A549 (cell line): ENCODE results near the gene ABCC1.

Source experiments
- CEBPB ChIP-seq, 2 experiments: fragments of >200 bp in 1 of 2; sonication (Bioruptor Twin) in 1 of 2; formaldehyde crosslinking in 1 of 2; IDR thresholded peaks; 2 replicates each; pipeline ENCODE4 v1.6.1; 2012 to 2016
- CHD4 ChIP-seq: fragments of 200-600 bp; sonication (generic); IDR thresholded peaks from 2 replicates; pipeline ENCODE4 v1.6.1; 2016; ENCODE audit warnings: antibody characterized with exemption, mild to moderate bottlenecking, borderline replicate concordance
- KDM5A ChIP-seq: fragments of 200-600 bp; sonication (generic); IDR thresholded peaks from 2 replicates; pipeline ENCODE4 v1.6.1; 2016; ENCODE audit warnings: antibody characterized with exemption, mild to moderate bottlenecking
- POLR2A ChIP-seq: IDR thresholded peaks from 2 replicates; pipeline ENCODE4 v1.6.1; 2012; ENCODE audit warnings: mild to moderate bottlenecking, low read length

GRCh38 chr16:16038950-16039349, 89.5 kb downstream of the ABCC1 start:
- no peak for TF ChIP-seq CEBPB (IDR thresholded peaks at IDR 0.05)
- no peak for TF ChIP-seq KDM5A
- TF ChIP-seq CHD4 = no peak
- TF ChIP-seq POLR2A = no peak
